HG02571 (cell line): ENCODE data around the gene NUDT3.
A peak's percentile ranks its signal among the peaks of the same experiment; 100 is the strongest.
"Not testable (repeated sequence)": the region's sequence is repeated elsewhere in the genome, so short reads cannot be mapped to it uniquely, and the experiment has no call there.

ENCODE experiments used
- ATAC-seq: cut with Tn5 transposase; IDR thresholded peaks from one replicate; pipeline ENCODE4 v1.9.1; 2021; ENCODE audit warnings: mild to moderate bottlenecking, moderate library complexity; ENCODE audit not compliant: unreplicated experiment

The NUDT3 gene

GRCh38 chr6:34269132-34269531 lies 123.3 kb downstream of the NUDT3 start:
- ATAC-seq = not testable (repeated sequence)

- no peak for ATAC-seq
These were observed 124.7 kb downstream of the NUDT3 start for GRCh38 chr6:34267746-34268145.

GRCh38 chr6:34263484-34263883 lies 129.0 kb downstream of the NUDT3 start:
- ATAC-seq = not testable (repeated sequence)

GRCh38 chr6:34260576-34261267 lies 131.7 kb downstream of the NUDT3 start:
- ATAC-seq = no peak

GRCh38 chr6:34259529-34260069 lies 132.9 kb downstream of the NUDT3 start:
- ATAC-seq = no peak

- not testable (repeated sequence) for ATAC-seq
These were observed 140.1 kb downstream of the NUDT3 start for GRCh38 chr6:34252395-34252794.

- ATAC-seq = peak; percentile 16
These were observed 142.8 kb downstream of the NUDT3 start for GRCh38 chr6:34249469-34250261.

- ATAC-seq = peak; percentile 81
These were observed 143.6 kb downstream of the NUDT3 start, which contains the start of gene SMIM29 for GRCh38 chr6:34248727-34249468. Gene SMIM29 (minus strand): TSS chr6:34249006. CDS start chr6:34247791, 1,215 bp downstream.

- peak; percentile 15 for ATAC-seq
These were observed 144.2 kb downstream of the NUDT3 start for GRCh38 chr6:34248198-34248726.

GRCh38 chr6:34247481-34248197 lies 144.8 kb downstream of the NUDT3 start:
- no peak for ATAC-seq

- no peak for ATAC-seq
These were observed 145.7 kb downstream of the NUDT3 start for GRCh38 chr6:34246563-34247391.

GRCh38 chr6:34246249-34246562 lies 146.3 kb downstream of the NUDT3 start:
- no peak for ATAC-seq

- ATAC-seq = not testable (repeated sequence)
These were observed 146.7 kb downstream of the NUDT3 start for GRCh38 chr6:34245761-34246140.

GRCh38 chr6:34245032-34245760 lies 147.3 kb downstream of the NUDT3 start:
- ATAC-seq = not testable (repeated sequence)

GRCh38 chr6:34243901-34244884 lies 148.3 kb downstream of the NUDT3 start:
- no peak for ATAC-seq

- ATAC-seq = no peak
These were observed 149.2 kb downstream of the NUDT3 start for GRCh38 chr6:34243131-34243771.
